Omental fat pad (tissue), 4 donors: ENCODE results near the gene SLC39A3. TPM values are rescaled to one million over a fixed set of nuclear protein-coding genes. Genes with fewer than 3 reads are reported as not detected.

Source experiments
- ATAC-seq: fragments of 150-250 bp; one replicate; pipeline ENCODE4 v1.9.1; 2016; ENCODE audit warnings: mild to moderate bottlenecking, moderate library complexity; ENCODE audit not compliant: low FRiP score
- DNase-seq: peaks from one replicate; pipeline ENCODE4 v3.0.0-alpha.2; 2019; ENCODE audit warnings: low spot score
- CTCF ChIP-seq, 3 donors: fragments of 450-650 bp; IDR thresholded peaks; one replicate each; pipeline ENCODE4 v1.5.1; 2016 to 2017; ENCODE audit warnings: antibody characterized with exemption in 3 of 3, mild to moderate bottlenecking in 3 of 3, moderate library complexity in 2 of 3
- total RNA-seq, 4 donors: library from RNA; depleted of rRNA; stranded (reverse); fragments of >200 nt; gene quantifications; one replicate each; pipeline ENCODE4 v1.1.0, GENCODE V29; 2016

The SLC39A3 gene
- total RNA-seq, 4 donors from 2014 or later, result 26.0 to 38.0 (median 28.6) TPM

- ATAC-seq, result no peak
- no peak for DNase-seq
- no peak for TF ChIP-seq CTCF (IDR thresholded peaks at IDR 0.05)
Measured at GRCh38 chr19:2686360-2686759, 53.5 kb downstream of the SLC39A3 start.

- DNase-seq, result no peak
- no peak for ATAC-seq
- no peak for TF ChIP-seq CTCF (IDR thresholded peaks at IDR 0.05)
Measured at GRCh38 chr19:2685204-2685704, 54.6 kb downstream of the SLC39A3 start.

GRCh38 chr19:2683430-2684003 lies 56.3 kb downstream of the SLC39A3 start:
- DNase-seq, result no peak
- ATAC-seq, result no peak
- no peak for TF ChIP-seq CTCF (IDR thresholded peaks at IDR 0.05)

Other genes with a start within 250 kb of the SLC39A3 start
- gene GNG7, start 37.3 kb downstream of the SLC39A3 start, total RNA-seq, result 1 to 10 TPM; 1.3 to 3.9 (median 1.8) TPM
- gene DIRAS1, start 18.6 kb downstream of the SLC39A3 start, total RNA-seq, result 1 to 10 TPM in 3 of 4 donors, under 1 TPM in 1; 0.32 to 4.8 (median 2.8) TPM
- 10 to 100 TPM; 32.7 to 50.4 (median 36.7) TPM for gene SGTA, start 43.3 kb upstream of the SLC39A3 start, total RNA-seq
- gene THOP1, start 45.5 kb upstream of the SLC39A3 start, total RNA-seq, result 10 to 100 TPM; 27.4 to 50.2 (median 31.9) TPM
- 1 to 10 TPM in 3 of 4 donors, under 1 TPM in 1; 0.84 to 4.0 (median 3.1) TPM for gene ZNF554, start 79.9 kb upstream of the SLC39A3 start, total RNA-seq
- 1 to 10 TPM; 3.9 to 7.3 (median 4.8) TPM for gene ZNF555, start 101.5 kb upstream of the SLC39A3 start, total RNA-seq
- gene ZNF556, start 127.3 kb upstream of the SLC39A3 start, total RNA-seq, result 1 to 10 TPM in 1 of 4 donors, under 1 TPM in 2, not detected in 1; 0.09 to 1.1 (median 0.31) TPM
- gene ZNF57, start 160.9 kb upstream of the SLC39A3 start, total RNA-seq, result 1 to 10 TPM; 2.0 to 6.3 (median 4.7) TPM
- gene ZNF77, start 205.0 kb upstream of the SLC39A3 start, total RNA-seq, result 1 to 10 TPM; 3.2 to 8.7 (median 3.8) TPM
- 1 to 10 TPM in 3 of 4 donors, under 1 TPM in 1; 0.36 to 2.8 (median 1.7) TPM for gene TLE6, start 237.5 kb upstream of the SLC39A3 start, total RNA-seq